GM19025 (cell line): ENCODE data around the gene KPNA6.
A peak's percentile ranks its signal among the peaks of the same experiment; 100 is the strongest.
"Not testable (repeated sequence)": the region's sequence is repeated elsewhere in the genome, so short reads cannot be mapped to it uniquely, and the experiment has no call there.

ENCODE experiments used
- ATAC-seq: cut with Tn5 transposase; IDR thresholded peaks from one replicate; pipeline ENCODE4 v1.9.1; 2021; ENCODE audit warnings: mild to moderate bottlenecking, low read depth, moderate library complexity; ENCODE audit not compliant: unreplicated experiment

The KPNA6 gene

DNA sequence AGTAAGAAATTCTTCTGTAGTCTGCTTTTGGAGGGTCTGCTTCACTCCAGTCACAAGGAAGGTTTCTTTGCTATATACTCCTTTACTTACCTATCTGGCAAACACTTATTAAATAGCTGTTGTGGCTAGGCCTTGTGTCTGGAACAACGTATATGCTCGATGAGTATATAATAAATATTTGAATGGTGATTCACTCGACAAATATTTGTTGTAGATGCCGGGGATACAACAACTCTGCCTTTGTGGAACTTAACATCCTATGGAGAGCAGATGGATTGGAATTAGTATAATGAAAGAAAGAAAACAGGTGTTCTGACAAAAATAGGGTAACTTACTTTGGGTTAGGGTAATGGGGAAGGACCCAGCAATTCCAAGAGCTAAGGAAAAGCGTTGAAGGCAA, 31.1 kb downstream of the KPNA6 start:
- no peak for ATAC-seq

DNA sequence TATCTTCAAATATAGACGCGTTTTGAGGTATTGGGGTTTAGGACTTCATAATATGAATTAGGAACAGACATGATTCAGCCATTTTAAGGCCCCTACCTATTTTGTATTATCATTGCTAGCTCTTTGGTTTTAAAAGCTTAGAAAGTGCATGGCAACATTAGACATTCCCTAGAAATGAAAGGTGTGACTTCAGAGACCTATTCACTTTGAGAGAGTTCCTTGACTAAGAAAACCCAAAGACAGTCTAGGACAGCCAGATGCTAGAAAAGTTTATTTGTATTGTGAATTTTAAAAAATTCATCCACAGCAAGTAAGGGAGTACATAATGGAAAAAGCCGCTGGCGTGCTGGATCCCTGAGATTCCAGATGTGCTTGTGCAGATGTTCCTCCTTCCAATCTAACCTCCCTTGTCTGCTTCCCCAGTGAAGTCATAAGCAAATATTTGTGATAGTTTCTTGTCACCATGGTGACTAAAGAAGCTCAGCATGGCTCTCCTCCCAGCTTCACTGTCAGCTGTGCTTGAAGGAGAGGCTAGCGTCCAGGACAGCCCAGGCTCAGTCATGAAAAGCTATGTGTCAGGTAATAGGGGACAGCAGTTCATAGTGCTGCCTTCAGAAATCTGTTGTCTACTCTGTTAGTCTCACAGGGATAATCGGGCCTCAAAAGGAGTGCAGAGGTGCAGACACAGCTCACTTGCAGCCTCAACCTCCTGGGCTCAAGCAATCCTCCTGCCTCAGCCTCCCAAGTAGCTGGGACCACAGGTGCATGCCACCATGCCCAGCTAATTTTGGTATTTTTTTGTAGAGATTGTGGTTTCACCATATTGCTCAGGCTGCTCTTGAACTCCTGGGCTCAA, 34.8 kb downstream of the KPNA6 start:
- no peak for ATAC-seq

DNA sequence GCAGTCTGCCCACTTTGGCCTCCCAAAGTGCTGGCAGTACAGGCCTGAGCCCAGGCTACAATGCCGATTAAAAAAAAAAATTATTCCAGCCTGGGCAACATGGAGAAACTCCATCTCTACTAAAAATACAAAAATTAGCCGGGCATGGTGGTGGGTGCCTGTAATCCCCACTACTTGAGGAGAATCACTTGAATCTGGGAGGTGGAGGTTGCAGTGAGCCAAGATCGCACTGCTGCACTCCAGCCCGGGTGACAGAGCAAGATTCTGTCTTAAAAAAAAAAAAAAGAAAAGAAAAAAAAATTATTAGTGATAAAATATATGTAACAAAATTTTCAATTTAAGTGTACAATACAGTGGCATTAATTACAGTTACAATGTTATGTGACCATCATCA, 35.4 kb downstream of the KPNA6 start:
- not testable (repeated sequence) for ATAC-seq

DNA sequence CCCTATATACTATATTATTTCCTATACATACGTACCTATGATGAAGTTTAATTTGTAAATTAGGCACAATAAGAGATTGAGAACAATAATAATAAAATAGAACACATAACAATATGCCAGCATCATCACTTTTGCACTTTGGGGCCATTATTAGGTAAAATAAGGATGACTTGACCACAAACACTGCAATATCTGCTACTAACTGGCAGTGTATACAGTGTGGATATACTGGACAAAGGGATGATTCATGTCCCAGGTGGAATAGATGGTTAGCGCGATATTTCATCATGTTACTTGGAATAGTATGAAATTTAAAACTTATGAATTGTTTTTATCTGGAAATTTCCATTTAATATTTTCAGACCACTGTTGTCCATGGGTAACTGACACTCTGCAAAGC, 36.2 kb downstream of the KPNA6 start:
- no peak for ATAC-seq

DNA sequence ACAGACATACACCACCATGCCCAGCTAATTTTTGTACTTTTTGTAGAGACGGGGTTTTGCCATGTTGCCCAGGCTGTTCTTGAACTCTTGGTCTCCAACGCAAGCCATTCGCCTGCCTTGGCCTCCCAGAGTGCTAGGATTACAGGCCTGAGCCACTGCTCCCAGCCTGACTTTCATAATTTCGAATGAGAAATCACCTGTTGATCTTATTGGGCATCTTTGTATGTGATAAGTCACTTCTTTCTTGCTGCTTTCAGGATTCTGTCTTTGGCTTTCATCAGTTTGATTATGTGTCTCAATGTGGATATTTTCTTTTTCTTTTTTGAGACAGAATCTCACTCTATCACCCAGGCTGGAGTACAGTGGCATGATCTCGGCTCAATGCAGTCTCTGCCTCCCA, 39.9 kb downstream of the KPNA6 start:
- not testable (repeated sequence) for ATAC-seq

DNA sequence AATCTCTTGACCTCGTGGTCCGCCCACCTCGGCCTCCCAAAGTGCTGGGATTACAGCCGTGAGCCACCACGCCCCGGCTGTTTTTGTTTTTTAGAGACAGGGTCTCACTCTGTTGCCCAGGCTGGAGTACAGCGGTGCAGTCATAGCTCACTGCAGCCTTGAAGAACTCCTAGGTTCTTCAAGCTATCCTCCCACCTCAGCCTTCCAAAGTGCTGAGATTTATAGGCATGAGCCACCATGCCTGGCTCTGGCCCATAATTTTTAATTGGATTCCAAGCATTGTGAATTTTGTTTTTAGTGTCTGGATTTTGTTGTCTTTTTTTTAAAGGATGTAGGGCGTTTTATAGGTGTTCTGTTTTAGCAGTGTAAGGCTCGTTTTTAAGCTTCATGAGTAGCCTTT, 43.0 kb downstream of the KPNA6 start:
- ATAC-seq = no peak

DNA sequence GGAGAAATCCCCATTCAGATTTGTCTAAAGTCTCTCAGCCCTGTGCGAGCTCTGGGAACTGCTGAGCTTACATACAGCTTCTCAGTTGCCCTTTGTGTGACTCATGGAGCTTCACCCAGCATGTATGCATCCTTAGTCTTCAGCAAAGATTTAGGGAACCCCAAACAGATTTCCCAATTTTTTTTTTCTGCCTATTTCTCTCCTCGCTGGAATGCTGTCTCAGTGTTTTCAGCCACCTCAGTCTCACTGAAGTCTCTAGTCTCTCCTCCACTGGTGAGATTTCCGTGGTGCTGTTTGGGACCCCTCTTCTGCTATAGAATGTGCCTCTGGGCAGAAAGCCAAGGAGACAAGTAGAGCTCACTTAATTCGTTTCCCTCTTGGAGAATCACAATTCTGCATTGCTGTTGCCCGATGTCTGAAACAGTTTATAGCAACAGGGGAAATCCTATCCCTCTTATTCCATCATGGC, 43.5 kb downstream of the KPNA6 start:
- ATAC-seq = no peak

DNA sequence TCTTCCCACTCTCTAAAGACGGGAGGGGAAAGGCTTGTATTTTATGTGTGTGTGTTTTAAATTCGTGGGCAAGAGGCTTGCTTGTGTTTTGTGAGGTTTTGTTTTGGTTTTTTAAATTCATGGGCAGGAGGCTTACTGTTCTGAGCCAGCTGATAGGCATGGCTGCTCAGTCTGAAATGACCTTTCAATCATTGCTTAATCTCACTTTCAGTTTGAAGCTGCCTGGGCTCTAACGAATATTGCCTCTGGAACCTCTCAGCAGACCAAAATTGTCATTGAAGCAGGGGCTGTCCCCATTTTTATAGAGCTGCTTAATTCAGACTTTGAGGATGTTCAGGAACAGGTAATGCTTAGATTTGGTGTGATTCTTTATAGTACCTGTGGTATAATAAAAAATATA, 51.3 kb downstream of the KPNA6 start:
- no peak for ATAC-seq

DNA sequence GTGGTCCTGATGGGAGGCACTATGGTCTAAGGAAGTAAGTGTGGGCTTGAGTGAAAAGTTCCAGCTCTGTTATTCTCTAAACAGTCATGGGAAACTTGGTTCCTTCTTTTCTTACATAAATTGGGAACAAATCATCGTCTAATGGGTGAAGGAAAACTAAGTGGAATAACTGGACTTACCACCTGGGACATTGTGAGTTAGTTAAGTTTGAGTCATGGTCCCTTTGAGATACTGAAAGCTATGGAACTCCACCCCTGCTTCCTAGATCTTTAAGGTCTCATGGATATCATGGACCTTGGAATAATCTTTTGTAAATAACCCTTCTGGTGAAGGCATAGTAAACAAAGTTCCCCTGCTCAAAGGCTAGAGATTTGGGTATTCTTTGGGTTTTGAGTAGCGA, 55.5 kb downstream of the KPNA6 start:
- ATAC-seq = no peak

DNA sequence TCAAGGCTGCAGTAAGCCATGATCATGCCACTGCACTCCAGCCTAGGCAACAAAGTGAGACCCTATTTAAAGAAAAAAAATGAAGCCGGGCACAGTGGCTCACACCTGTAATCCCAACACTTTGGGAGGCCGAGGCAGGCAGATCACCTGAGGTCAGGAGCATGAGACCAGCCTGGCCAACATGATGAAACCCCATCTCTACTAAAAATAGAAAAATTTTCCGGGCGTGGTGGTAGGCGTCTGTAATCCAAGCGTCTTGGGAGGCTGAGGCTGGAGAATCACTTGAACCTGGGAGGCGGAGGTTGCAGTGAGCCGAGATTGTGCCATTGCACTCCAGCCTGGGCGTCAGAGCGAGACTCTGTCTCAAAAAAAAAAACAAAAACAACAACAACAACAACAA, 57.8 kb downstream of the KPNA6 start:
- not testable (repeated sequence) for ATAC-seq

DNA sequence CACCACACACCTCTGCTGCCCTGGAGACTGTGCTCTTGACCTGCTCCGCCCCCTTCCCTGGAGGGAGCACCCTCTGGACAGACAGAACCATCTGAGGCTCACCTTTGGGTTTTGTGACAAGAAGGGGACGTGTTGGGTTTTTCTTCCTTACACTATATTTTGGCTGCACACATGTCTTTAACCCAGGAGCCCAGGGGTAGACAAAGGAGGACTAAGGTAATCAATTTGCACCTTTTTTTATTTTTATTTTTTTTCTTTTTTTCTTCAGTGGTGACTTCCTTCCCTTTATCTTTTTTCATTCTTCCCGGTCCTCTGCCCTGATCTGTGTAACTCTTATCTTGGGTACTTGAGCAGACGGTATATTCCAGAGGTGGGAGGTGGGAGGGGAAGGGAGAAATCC, 63.1 kb downstream of the KPNA6 start:
- ATAC-seq = no peak

DNA sequence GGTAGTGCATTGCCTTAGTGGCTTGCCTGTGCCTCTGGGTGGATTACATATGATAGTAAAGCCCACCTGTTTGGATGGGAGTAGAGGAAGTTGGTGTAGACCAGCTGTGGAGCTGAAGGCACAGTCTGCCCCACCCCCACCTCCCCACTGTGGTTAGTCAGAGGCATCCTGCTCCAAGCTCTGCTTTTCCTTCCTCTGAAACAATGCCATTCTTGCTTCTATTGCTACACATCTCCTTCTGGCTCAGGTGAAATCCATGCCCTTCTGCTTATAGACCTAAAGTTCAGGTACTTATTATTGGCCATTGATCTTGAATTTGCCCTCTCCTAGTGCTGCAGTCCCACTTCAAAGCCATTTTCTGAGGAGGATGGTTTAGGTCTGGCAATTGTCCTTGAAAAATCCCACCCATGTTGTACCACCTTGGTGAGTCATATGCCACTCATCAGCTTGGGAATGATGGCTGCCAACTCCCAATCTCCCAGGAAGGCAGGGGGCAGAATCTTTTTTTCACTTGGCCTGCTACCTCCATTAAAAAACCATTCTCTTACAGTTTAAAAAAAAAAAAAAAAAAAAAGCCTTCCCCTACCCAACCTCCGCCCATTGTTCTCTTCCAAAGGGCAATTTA, 64.9 kb downstream of the KPNA6 start:
- no peak for ATAC-seq

DNA sequence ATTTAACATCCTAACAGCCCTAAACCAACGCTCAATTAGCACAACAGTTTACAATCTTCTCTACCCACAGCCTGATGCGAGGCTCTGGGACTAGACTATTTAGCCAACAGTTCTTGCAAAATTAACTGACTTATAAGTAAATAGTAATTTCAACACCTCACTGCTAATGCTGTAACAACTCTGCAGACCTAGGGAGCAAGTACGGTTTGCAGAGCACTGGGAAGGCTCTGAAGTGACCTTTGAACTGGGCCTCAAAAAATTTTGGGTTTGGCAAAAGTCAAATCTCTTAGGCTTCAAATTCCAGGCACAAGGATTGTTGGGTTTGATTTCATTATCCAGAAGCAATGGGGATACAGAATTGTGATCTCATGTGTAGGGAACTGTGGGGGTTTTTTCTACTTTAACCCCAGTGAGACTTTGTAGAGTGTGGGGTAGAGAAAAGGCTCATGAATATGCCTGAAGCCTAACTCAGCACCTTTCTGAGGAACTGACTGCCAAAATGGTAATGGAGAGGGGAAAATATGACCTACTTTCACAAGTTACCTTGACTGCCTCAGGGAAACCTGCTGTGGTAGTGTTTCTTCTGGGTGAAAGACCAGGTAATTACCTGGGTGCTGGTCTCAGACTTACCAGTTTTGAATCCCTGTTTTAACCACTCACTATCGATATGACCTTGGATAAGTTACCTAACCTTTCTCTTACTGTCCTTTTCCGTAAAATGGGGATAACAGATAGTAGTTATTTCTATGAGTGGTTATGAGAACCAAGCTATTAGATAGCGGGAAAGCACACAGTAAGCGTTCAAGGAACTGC, 70.7 kb downstream of the KPNA6 start:
- ATAC-seq = no peak

DNA sequence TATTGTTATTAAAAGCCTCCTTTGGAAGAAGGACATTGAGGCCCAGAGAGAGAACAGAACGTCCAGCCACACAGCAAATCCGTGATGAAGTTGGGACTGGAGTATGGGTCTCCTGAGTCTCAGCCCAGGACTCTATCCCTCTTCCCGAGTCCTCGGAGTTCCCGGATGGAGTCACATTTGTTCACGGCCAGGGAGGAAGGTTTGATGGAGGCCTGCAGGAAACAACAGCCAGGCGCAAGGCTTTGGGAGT, 71.3 kb downstream of the KPNA6 start:
- no peak for ATAC-seq

DNA sequence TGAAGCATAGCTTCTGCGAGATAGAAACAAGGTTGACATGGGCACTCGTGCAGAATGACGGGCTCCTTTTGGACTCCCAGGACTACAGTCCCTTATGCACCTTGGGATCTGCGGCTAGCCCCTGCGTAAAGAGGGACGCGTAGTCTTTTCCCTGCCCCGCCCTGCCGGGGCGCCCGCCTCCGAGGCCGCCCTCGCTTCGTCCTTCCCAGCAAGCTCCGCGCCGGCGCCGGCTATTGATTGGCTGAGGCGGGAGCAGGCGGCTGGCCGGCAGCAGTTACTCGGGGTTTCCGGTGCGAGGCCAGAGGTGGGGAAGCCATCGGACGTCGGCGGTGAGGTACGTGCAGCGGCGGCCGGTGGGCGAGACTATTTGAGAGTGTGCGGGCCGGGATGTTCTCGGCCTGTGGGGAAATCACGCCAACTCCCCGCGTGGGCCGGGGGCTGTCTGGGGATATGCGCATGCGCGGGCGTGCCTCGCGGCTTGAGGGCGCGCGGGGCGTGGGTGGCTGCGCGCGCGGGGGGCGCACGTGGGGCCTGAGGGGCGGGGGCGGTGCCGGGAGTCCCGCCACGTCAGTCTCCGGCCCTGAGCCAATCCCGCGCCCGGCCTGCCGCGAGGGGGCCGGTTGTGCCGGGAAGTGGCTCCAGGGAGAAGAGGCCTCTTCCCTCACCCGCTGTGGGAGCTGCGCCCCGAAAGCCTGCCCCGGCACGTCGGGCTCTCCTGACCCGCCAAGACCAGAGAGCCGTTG, 71.8 kb downstream of the KPNA6 start, which contains the start of gene TXLNA:
TXLNA (plus strand) TSS at position 233 of the 743 bp plus-strand sequence. CDS start 671 bp downstream, outside the sequence.
- peak; percentile 81 for ATAC-seq

DNA sequence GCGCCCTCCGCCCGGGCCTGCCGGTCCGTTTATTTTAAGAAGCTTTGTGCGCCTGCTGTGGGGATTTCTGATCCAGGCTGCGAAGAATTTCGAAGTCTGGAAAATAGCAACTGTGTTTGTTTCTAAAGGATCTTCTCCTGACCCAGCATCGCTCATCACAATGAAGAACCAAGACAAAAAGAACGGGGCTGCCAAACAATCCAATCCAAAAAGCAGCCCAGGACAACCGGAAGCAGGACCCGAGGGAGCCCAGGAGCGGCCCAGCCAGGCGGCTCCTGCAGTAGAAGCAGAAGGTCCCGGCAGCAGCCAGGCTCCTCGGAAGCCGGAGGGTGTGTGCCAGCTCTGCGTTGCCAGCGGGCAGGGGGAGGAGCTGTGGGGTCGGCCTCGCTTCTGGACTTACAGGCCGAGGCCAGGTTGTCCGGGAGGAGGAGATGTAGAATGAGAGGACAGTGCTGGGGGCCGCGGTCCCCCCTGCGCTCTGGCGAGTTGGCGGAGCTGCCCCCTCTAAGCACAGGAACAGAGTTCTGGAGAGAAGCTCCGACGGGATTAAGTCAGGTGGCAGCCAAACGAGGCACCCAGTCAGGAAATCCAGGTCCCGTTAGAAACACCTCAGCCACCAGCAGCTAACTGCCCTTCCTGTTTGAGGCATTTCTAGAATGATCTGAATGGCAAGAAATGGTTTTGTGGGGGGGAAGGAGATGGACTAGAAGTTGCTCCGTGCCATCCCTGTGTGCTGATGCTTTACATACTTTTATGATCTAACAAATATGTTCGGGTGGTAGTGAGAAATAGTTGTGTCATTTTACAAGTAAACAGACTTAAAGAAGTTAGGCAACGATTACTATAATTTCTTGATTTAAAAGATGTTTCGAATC, 72.6 kb downstream of the KPNA6 start:
- ATAC-seq = peak; percentile 13

DNA sequence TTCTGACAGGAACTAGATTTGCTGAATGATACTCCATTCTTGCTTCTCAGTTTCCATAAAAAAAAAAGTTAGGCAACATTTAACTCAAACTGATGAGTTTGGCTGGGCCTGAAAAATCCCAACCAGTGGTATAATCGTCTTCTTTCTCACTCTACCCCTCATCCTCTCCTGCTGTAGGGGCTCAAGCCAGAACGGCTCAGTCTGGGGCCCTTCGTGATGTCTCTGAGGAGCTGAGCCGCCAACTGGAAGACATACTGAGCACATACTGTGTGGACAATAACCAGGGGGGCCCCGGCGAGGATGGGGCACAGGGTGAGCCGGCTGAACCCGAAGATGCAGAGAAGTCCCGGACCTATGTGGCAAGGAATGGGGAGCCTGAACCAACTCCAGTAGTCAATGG, 73.2 kb downstream of the KPNA6 start:
- ATAC-seq = no peak

DNA sequence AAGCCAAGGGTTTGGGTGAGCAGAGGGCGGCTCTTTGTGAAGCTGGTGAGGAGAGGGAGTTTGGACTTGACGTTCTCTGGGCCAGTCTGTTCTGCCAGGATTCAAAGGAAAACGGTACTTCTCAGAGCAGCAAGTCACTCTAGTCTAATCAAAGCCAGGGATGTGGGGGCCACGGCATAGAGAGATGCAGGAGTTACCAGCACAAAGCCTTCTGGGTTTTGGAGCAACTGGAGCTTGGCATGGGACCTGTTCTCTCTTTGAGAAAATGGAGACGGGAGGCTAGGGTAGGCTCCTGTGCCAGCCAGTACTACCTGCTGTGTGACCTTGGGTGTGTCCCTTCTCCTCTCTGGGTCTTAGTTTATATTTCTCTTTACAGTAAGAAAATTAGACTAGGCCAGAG, 73.7 kb downstream of the KPNA6 start:
- ATAC-seq = no peak

DNA sequence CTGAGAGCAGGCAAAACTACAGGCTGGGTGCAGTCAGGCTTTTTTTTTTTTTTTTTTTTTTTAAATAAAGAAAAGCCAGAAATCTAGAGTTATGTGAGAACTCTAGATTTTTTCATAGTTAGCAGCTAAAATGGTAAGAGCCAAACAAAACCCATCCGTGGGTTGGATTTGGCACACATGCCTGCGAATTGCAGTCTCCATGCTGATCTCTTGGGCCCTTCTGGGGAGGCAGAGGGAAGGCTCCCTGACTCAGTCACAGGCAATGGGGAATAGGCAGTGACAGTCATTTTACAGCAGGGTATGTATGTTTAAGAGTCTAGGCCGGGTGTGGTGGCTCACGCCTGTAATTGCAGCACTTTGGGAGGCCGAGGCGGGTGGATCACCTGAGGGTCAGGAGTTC, 74.2 kb downstream of the KPNA6 start:
- no peak for ATAC-seq

DNA sequence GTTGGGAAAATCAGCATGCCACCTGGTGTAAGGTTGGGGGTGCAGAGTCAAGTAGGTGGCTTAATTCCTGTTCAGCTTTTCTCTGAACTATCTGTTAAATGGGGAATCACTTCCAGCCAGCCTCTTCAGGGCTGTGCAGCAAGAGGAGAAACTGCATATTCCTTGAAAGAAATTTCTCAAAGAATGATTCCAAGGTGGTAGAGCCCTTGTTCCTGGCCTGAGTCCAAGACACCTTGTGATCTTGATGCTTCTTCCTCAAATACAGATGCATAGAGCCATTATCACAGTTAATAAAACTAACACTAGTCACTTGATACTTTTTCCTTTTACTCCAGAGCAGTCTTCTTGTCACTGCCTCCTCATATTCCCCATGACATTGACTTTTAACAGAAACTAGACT, 76.8 kb downstream of the KPNA6 start:
- no peak for ATAC-seq
